Stimulated activated naive B cell treated with anti-CD40 and anti-IgM and Interleukin-4, amounts not matched to agents 10 μg/mL and 1 μg/mL and 100 μg/mL, for 72 hours (primary cell): Measurements from ENCODE around the gene TMEM171.

ENCODE experiments used
- ATAC-seq, 2 donors: fragments of 150-1000 bp; cut with Tn5 transposase; replicated peaks; 2 replicates each; pipeline ENCODE4 v1.10.0; 2021; ENCODE audit warnings: moderate library complexity in 1 of 2
- DNase-seq: peaks from one replicate; pipeline ENCODE4 v3.0.0; 2021
- H3K27ac Mint-ChIP-seq: one replicate; pipeline ENCODE4 v1.8.0; 2022; ENCODE audit warnings: mild to moderate bottlenecking, mixed read lengths
- H3K27me3 Mint-ChIP-seq, 2 donors: one replicate each; pipeline ENCODE4 v1.8.0; 2022; ENCODE audit warnings: mixed read lengths in 2 of 2
- H3K36me3 Mint-ChIP-seq, 2 donors: one replicate each; pipeline ENCODE4 v1.8.0; 2022; ENCODE audit warnings: mixed read lengths in 2 of 2, mild to moderate bottlenecking in 1 of 2
- H3K4me1 Mint-ChIP-seq, 2 donors: one replicate each; pipeline ENCODE4 v1.8.0; 2022; ENCODE audit warnings: mixed read lengths in 2 of 2, mild to moderate bottlenecking in 1 of 2
- H3K4me3 Mint-ChIP-seq, 2 donors: one replicate each; pipeline ENCODE4 v1.8.0; 2022; ENCODE audit warnings: mild to moderate bottlenecking in 2 of 2, mixed read lengths in 2 of 2, moderate library complexity in 1 of 2
- H3K9me3 Mint-ChIP-seq, 2 donors: one replicate each; pipeline ENCODE4 v1.8.0; 2022; ENCODE audit warnings: mixed read lengths in 2 of 2, mild to moderate bottlenecking in 1 of 2

Gene TMEM171

GRCh38 chr5:73176250-73176649 is 55.9 kb downstream of the TMEM171 start:
- Mint-ChIP-seq H3K4me3 (no peak overlapping the region), H3K36me3 (no peaks in the 10 kb centered on the region), H3K4me1 (peaks cover 3 to 11% of the 10 kb centered on the region in 2 donors), H3K27me3 (peaks cover 39 to 75% of the 10 kb centered on the region in 2 donors), H3K27ac (no peak overlapping the region), H3K9me3 (no peaks in the 10 kb centered on the region)
- DNase-seq = no peak
- ATAC-seq = no peak

- no peak for ATAC-seq
- Mint-ChIP-seq H3K9me3 (no peaks in the 10 kb centered on the region), H3K27ac (no peak overlapping the region), H3K36me3 (no peaks in the 10 kb centered on the region), H3K4me3 (no peak overlapping the region), H3K4me1 (peaks cover 3 to 11% of the 10 kb centered on the region in 2 donors), H3K27me3 (peaks cover 35 to 59% of the 10 kb centered on the region in 2 donors)
- DNase-seq = no peak
Observed at GRCh38 chr5:73178265-73178664, 57.9 kb downstream of the TMEM171 start.

- ATAC-seq (no peak), DNase-seq (no peak)
- Mint-ChIP-seq H3K27me3 (peaks cover 33 to 57% of the 10 kb centered on the region in 2 donors), H3K4me1 (no peaks in the 10 kb centered on the region), H3K27ac (no peak overlapping the region), H3K36me3 (peaks cover 4 to 5% of the 10 kb centered on the region in 2 donors), H3K9me3 (peaks cover 4 to 5% of the 10 kb centered on the region in 2 donors), H3K4me3 (no peak overlapping the region)
Observed at GRCh38 chr5:73179730-73180129, 59.4 kb downstream of the TMEM171 start.

GRCh38 chr5:73180566-73180965 is 60.2 kb downstream of the TMEM171 start:
- no peak overlapping the region for H3K27ac Mint-ChIP-seq
- H3K4me1 Mint-ChIP-seq = no peaks in the 10 kb centered on the region
- DNase-seq = no peak
- peaks cover 4 to 5% of the 10 kb centered on the region in 2 donors for H3K36me3 Mint-ChIP-seq
- H3K9me3 Mint-ChIP-seq = peaks cover 5% of the 10 kb centered on the region in 2 donors
- ATAC-seq = peak in 1 of 2 donors; percentile 43
- no peak overlapping the region for H3K4me3 Mint-ChIP-seq
- H3K27me3 Mint-ChIP-seq = peaks cover 30 to 54% of the 10 kb centered on the region in 2 donors
